Ovary (tissue), 9 donors: ENCODE results near the gene FBXW8. TPM values are rescaled to one million over a fixed set of nuclear protein-coding genes. Genes with fewer than 3 reads are reported as not detected.

Experiments used
- DNase-seq, 5 donors: peaks; one replicate each; pipeline ENCODE4 v3.0.0-alpha.2; 2019 to 2020
- H3K27ac ChIP-seq, 2 donors: fragments of 200-600 bp; one replicate each; pipeline versions ENCODE4 v1.5.1 to v1.8.0; 2019 to 2022
- H3K27me3 ChIP-seq: fragments of 200-600 bp; one replicate; pipeline ENCODE4 v1.8.0; 2022
- H3K36me3 ChIP-seq: fragments of 200-600 bp; sonication (generic); one replicate; pipeline ENCODE4 v1.5.1; 2019
- H3K4me1 ChIP-seq: one replicate; pipeline ENCODE4 v1.8.1; 2013; ENCODE audit warnings: mild to moderate bottlenecking, moderate library complexity; ENCODE audit not compliant: insufficient read depth
- H3K4me3 ChIP-seq: fragments of 200-600 bp; sonication (generic); one replicate; pipeline ENCODE4 v1.5.1; 2017
- H3K9me3 ChIP-seq, 2 donors: fragments of 200-600 bp in 1 of 2; sonication (generic) in 1 of 2; one replicate each; pipeline versions ENCODE4 v1.5.1 to v1.8.1; 2013 to 2019; ENCODE audit warnings: mild to moderate bottlenecking in 1 of 2, moderate library complexity in 1 of 2
- CTCF ChIP-seq, 3 donors: fragments of 450-650 bp in 2 of 3; fragments of 200-600 bp in 1 of 3; IDR thresholded peaks; one replicate each; pipeline versions ENCODE4 v1.5.1 to v1.8.0; 2016 to 2022; ENCODE audit warnings: antibody characterized with exemption in 3 of 3, mild to moderate bottlenecking in 1 of 3
- EP300 ChIP-seq: sonication (generic); formaldehyde crosslinking; IDR thresholded peaks from one replicate; pipeline ENCODE4 v1.6.1; 2017; ENCODE audit warnings: antibody characterized with exemption
- POLR2A ChIP-seq: fragments of 450-650 bp; IDR thresholded peaks from one replicate; pipeline ENCODE4 v1.6.1; 2017; ENCODE audit warnings: antibody characterized with exemption, mild to moderate bottlenecking, moderate library complexity
- WGBS, 3 donors: extraction: QIAGEN DNeasy Blood & Tissue Kit in 1 of 3; methylation state at CpG; one replicate each; pipeline versions ENCODE4 v1.1.5 to v1.1.7; 2013 to 2017; 5-methylcytosine and 5-hydroxymethylcytosine counted together
- intact Hi-C, 4 donors: fragments of 100-400 bp; cut with DNase I; formaldehyde crosslinking; loops; one replicate each; pipeline versions ENCODE4 v1.11.0 to v1.15.1; 2022 to 2023
- polyA plus RNA-seq, 2 donors: library from polyadenylated mRNA; stranded (reverse); fragments of 200-250 nt in 1 of 2; fragments of 350-450 nt in 1 of 2; fragmentation: Illumina TruSeq in 1 of 2; extraction: RNeasy Lipid Tissue Mini Kit (QIAGEN cat#74804) in 1 of 2; gene quantifications; one replicate each; pipeline ENCODE4 v1.2.3, GENCODE V29; 2013 to 2014
- total RNA-seq, 7 donors: library from RNA; depleted of rRNA in 2 of 7; stranded (reverse); fragments of >200 nt in 2 of 7; fragmentation: NEBNext Ultra II Directional in 3 of 7; extraction: Animal tissue kit (Norgen Biotek cat#: 25700) in 3 of 7; gene quantifications; one replicate each; pipeline versions ENCODE4 v1.1.0 to v1.2.4, GENCODE V29; 2016 to 2023
- donor health status: DM: no; HTN: no; CAD: no; lungs with moderate emphysema.
- donor health status: DM: no; HTN: no; CAD: no.
- donor health status: Bipolar disorder and iron deficiency.
- donor health status: DM: yes; HTN: yes; CAD: no.
- donor health status: DM: no; HTN: no; CAD: no.
- donor health status: DM: yes; HTN: yes; CAD: no.

Gene FBXW8
- total and polyA plus RNA-seq, 9 donors = 7.4 to 23.1 (median 16.6) TPM

- H3K27me3 ChIP-seq = no peaks in the 10 kb centered on the region
- no peak for TF ChIP-seq EP300
- H3K4me1 ChIP-seq = peaks cover 6% of the 10 kb centered on the region
- H3K9me3 ChIP-seq = no peaks in the 10 kb centered on the region
- no peak overlapping the region for H3K27ac ChIP-seq
- intact Hi-C loops = no loop called here
- peak in 1 of 5 donors; percentile 51 for DNase-seq
- H3K4me3 ChIP-seq = no peak overlapping the region
- 23 to 36% (median 27%) methylated on average over 18 of the region's 18 CpGs for WGBS, 3 donors
- no peaks in the 10 kb centered on the region for H3K36me3 ChIP-seq
Measured at GRCh38 chr12:117047810-117048584, 137.2 kb downstream of the FBXW8 start.

GRCh38 chr12:117048585-117048904 is 137.8 kb downstream of the FBXW8 start:
- TF ChIP-seq CTCF (IDR thresholded peaks at IDR 0.05) (no peak), POLR2A (no peak), EP300 (no peak)
- H3K27ac ChIP-seq = no peak overlapping the region
- H3K9me3 ChIP-seq = no peaks in the 10 kb centered on the region
- WGBS, 3 donors = 46 to 51% (median 49%) methylated on average over 9 of the region's 9 CpGs
- H3K4me1 ChIP-seq = peaks cover 6% of the 10 kb centered on the region
- intact Hi-C loops = no loop called here
- H3K36me3 ChIP-seq = no peaks in the 10 kb centered on the region
- no peak overlapping the region for H3K4me3 ChIP-seq
- DNase-seq = no peak
- H3K27me3 ChIP-seq = no peaks in the 10 kb centered on the region

GRCh38 chr12:117049295-117049694 is 138.5 kb downstream of the FBXW8 start:
- no peaks in the 10 kb centered on the region for H3K27me3 ChIP-seq
- H3K4me1 ChIP-seq = peaks cover 6% of the 10 kb centered on the region
- no peak for TF ChIP-seq CTCF (IDR thresholded peaks at IDR 0.05)
- TF ChIP-seq EP300 = no peak
- TF ChIP-seq POLR2A = no peak
- H3K27ac ChIP-seq = no peak overlapping the region
- DNase-seq = no peak
- H3K4me3 ChIP-seq = no peak overlapping the region
- intact Hi-C loops = no loop called here
- H3K9me3 ChIP-seq = no peaks in the 10 kb centered on the region
- H3K36me3 ChIP-seq = no peaks in the 10 kb centered on the region
- WGBS, 3 donors = 87 to 93% (median 88%) methylated on average over 11 of the region's 11 CpGs

GRCh38 chr12:117050060-117050459 is 139.3 kb downstream of the FBXW8 start:
- Histone ChIP-seq H3K4me1 (peaks cover 6% of the 10 kb centered on the region), H3K27ac (no peak overlapping the region)

More at GRCh38 chr12:117050060-117050459, 139.3 kb downstream of the FBXW8 start:
- no peak for TF ChIP-seq POLR2A
- TF ChIP-seq EP300 = no peak
- TF ChIP-seq CTCF (IDR thresholded peaks at IDR 0.05) = no peak
- no peak overlapping the region for H3K4me3 ChIP-seq
- no peaks in the 10 kb centered on the region for H3K36me3 ChIP-seq
- H3K9me3 ChIP-seq = no peaks in the 10 kb centered on the region
- no peaks in the 10 kb centered on the region for H3K27me3 ChIP-seq
- intact Hi-C loops = no loop called here
- no peak for DNase-seq
- 69 to 75% (median 71%) methylated on average over 5 of the region's 5 CpGs for WGBS, 3 donors
